ENCODE results near the gene HNMT. TPM values are rescaled to one million over a fixed set of nuclear protein-coding genes. Genes with fewer than 3 reads are reported as not detected.

The HNMT gene
- total RNA-seq, 2 donors from 2014 or later, result 37.5 to 68.3 TPM

- no peak for DNase-seq (ENCODE audit: low spot score)
- intact Hi-C loops (cut with DNase I), result no loop called here
Measured at GRCh38 chr2:137998503-137998902, 34.2 kb downstream of the HNMT start.

DNA sequence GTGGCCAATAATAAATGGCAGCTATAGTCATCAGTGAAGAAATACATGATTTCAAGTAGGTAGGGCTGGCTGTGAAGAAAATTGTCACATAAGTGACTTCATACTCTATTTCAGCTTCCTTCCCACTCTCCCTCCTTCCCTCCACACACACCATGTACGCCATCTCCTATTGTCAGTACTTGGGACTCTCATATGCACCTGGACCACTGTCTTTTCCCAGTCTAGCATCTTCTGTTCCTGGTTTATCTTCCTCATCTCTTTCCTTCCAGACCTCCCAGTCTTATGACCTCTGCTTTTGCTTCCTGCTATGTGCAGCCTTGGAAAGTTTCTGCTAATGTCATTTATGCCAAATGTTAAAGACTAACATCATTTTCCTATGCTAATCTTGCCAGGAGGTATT is 35.0 kb downstream of the HNMT start:
- intact Hi-C loops (cut with DNase I), result no loop called here
- no peak for DNase-seq (ENCODE audit: low spot score)

DNA sequence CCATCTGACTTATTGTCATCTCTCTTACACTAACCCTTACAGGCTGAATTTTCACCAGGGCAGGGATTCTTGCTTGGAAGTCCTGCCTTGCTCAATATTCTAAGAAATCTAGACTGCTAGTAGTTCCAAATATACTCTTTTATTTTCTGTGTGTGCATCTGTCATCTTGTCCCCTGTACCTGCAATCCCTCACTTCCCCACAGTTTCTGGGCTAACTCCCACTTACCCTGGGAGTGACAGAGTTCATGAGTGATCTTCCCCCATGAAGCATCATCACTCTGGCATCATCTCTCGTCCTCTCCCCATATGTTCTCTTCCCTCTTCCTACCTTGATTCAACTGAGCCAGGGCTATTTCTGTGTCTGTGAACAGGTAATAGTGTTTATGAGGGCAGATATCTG is 35.7 kb downstream of the HNMT start:
- intact Hi-C loops (cut with DNase I), result no loop called here

DNA sequence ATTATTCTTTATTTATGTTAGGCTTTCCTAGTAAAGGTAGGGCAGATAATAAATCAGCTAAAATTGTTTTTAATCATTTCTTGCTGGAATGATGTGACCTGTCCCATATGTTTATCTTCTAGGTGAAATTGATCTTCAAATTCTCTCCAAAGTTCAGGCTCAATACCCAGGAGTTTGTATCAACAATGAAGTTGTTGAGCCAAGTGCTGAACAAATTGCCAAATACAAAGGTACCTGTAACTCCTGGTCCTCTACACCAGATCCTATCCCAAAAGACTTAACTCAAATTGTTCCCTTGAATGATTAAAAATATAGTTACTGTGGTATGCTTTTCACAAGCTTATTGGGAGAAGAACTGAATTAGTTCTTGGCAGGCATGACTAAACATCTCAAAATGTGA is 36.5 kb downstream of the HNMT start:
- DNase-seq (ENCODE audit: low spot score), result no peak
- intact Hi-C loops (cut with DNase I), result no loop called here

More for the DNA sequence above, 35.7 kb downstream of the HNMT start:
- DNase-seq (ENCODE audit: low spot score), result no peak

- DNase-seq (ENCODE audit: low spot score), result no peak
- intact Hi-C loops (cut with DNase I), result no loop called here
Measured at GRCh38 chr2:138003411-138003810, 39.1 kb downstream of the HNMT start.

DNA sequence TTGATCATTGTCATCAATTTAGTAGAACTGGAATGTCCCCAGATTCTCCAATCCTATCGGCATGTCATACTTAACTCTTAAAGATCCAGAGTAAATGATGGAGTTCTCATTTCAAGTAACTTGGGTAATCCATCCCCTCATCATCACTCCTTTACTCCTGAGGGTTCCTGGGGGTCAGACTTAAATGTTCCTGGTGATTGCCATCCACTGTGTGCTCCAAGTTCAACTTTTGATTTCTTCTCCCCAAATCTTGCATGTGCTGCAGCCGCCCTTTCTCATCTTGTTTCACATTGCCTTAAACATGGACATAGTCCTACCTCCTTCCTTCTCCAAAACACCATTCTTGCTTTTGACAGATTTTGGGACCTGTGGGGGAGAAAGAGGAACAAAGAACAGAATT is 43.2 kb downstream of the HNMT start:
- DNase-seq (ENCODE audit: low spot score), result no peak
- intact Hi-C loops (cut with DNase I), result no loop called here

GRCh38 chr2:138009622-138010021 is 45.3 kb downstream of the HNMT start:
- intact Hi-C loops (cut with DNase I), result no loop called here
- DNase-seq (ENCODE audit: low spot score), result no peak

GRCh38 chr2:138010890-138011289 is 46.6 kb downstream of the HNMT start:
- intact Hi-C loops (cut with DNase I), result no loop called here

GRCh38 chr2:138012082-138012481 is 47.8 kb downstream of the HNMT start:
- no peak for DNase-seq (ENCODE audit: low spot score)
- intact Hi-C loops (cut with DNase I), result no loop called here

More at GRCh38 chr2:138010890-138011289, 46.6 kb downstream of the HNMT start:
- DNase-seq (ENCODE audit: low spot score), result no peak

GRCh38 chr2:138012968-138013367 is 48.7 kb downstream of the HNMT start:
- intact Hi-C loops (cut with DNase I), result no loop called here
- no peak for DNase-seq (ENCODE audit: low spot score)

- intact Hi-C loops (cut with DNase I), result no loop called here
- DNase-seq (ENCODE audit: low spot score), result no peak
Measured at GRCh38 chr2:138013639-138014038, 49.4 kb downstream of the HNMT start.

DNA sequence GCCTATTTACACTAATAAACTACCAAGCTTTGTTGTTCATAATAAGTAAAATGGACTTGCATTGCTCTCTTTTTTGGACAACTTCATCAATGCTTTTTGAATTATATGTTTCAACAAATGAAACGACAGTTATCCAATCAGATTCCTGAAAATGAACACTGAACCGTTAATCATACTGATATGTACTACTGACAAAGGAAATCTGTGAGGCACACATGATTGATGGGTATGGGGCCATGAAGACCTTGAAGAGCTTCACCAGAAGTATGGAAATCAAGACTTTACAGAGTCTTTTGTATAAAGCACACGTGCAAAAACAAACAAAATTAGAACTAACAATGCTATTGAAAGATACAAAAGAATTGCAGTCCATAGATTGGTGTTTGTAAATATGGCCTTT is 51.2 kb downstream of the HNMT start:
- intact Hi-C loops (cut with DNase I), result no loop called here
- no peak for DNase-seq (ENCODE audit: low spot score)

GRCh38 chr2:138016351-138017087 is 52.2 kb downstream of the HNMT start:
- no peak for DNase-seq (ENCODE audit: low spot score)
- intact Hi-C loops (cut with DNase I), result no loop called here

DNA sequence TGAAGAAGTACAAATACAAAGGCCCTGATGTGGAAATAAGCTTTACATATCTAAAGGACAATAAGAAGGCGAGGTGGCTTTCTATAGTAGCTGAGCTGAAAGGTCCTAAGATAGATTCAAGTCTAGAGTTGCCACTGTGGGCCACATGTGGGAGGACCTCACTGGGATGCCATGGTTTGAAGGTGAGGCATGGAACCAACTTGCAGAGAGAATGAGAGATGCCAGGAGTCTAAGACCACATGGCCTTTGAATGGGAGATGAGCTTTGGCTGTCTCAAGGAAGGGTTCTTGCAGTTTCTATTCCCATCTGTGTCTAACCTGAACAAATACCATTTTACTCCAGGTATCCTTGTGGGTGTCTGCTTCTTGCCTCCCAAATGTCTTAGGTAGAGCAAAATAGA is 53.6 kb downstream of the HNMT start:
- intact Hi-C loops (cut with DNase I), result no loop called here
- DNase-seq (ENCODE audit: low spot score), result no peak

GRCh38 chr2:138018866-138019688 is 54.8 kb downstream of the HNMT start:
- intact Hi-C loops (cut with DNase I), result no loop called here
- DNase-seq (ENCODE audit: low spot score), result no peak

- DNase-seq (ENCODE audit: low spot score), result no peak
- intact Hi-C loops (cut with DNase I), result no loop called here
Measured at GRCh38 chr2:138020432-138020831, 56.2 kb downstream of the HNMT start.

- intact Hi-C loops (cut with DNase I), result no loop called here
- no peak for DNase-seq (ENCODE audit: low spot score)
Measured at GRCh38 chr2:138021154-138021553, 56.9 kb downstream of the HNMT start.

GRCh38 chr2:138023298-138023697 is 59.0 kb downstream of the HNMT start:
- DNase-seq (ENCODE audit: low spot score), result no peak
- intact Hi-C loops (cut with DNase I), result no loop called here

- intact Hi-C loops (cut with DNase I), result no loop called here
- no peak for DNase-seq (ENCODE audit: low spot score)
Measured at GRCh38 chr2:138023976-138024375, 59.7 kb downstream of the HNMT start.

GRCh38 chr2:138026111-138027020 is 62.1 kb downstream of the HNMT start:
- intact Hi-C loops (cut with DNase I), result loop anchor here in 1 of 2 donors (5.0 kb wide), 1 partner anchor 756 kb away; the partner anchor contains the start of gene NXPH2

More at GRCh38 chr2:138026111-138027020, 62.1 kb downstream of the HNMT start:
- DNase-seq (ENCODE audit: low spot score), result no peak
